Activated naive CD8-positive, alpha-beta T cell treated with anti-CD3 and anti-CD28 coated beads, Interleukin-2, amount 10 ng/mL, durations not matched to agents 7 days and 5 days (primary cell): Measurements from ENCODE around the gene SUMF1. TPM values are rescaled to one million over a fixed set of nuclear protein-coding genes. Genes with fewer than 3 reads are reported as not detected.

ENCODE experiments used
- ATAC-seq: fragments of 150-1000 bp; cut with Tn5 transposase; one replicate; pipeline ENCODE4 v1.10.0; 2021; ENCODE audit warnings: low read depth, moderate library complexity
- POLR2A ChIA-PET: fragments of 350-600 bp; sonication (Branson Sonifier 250); formaldehyde crosslinking; loops from one replicate; lab custom pipeline; 2021; ENCODE audit warnings: antibody characterized with exemption; lab: Charles Lee
- DNase-seq: peaks from one replicate; pipeline ENCODE4 v3.0.0; 2021
- H3K27ac Mint-ChIP-seq: one replicate; pipeline ENCODE4 v1.8.0; 2022; ENCODE audit warnings: mild to moderate bottlenecking, mixed read lengths
- H3K27me3 Mint-ChIP-seq: one replicate; pipeline ENCODE4 v1.8.0; 2022; ENCODE audit warnings: mild to moderate bottlenecking, moderate library complexity, mixed read lengths
- H3K36me3 Mint-ChIP-seq: one replicate; pipeline ENCODE4 v1.8.0; 2021; ENCODE audit warnings: mild to moderate bottlenecking, mixed read lengths
- H3K4me1 Mint-ChIP-seq: one replicate; pipeline ENCODE4 v1.8.0; 2021; ENCODE audit warnings: mixed read lengths
- H3K4me3 Mint-ChIP-seq: one replicate; pipeline ENCODE4 v1.8.0; 2022; ENCODE audit warnings: mild to moderate bottlenecking, moderate library complexity, mixed read lengths
- H3K9me3 Mint-ChIP-seq: one replicate; pipeline ENCODE4 v1.8.0; 2021; ENCODE audit warnings: mixed read lengths
- total RNA-seq, 2 experiments: library from RNA; stranded (reverse); gene quantifications; one replicate each; pipeline ENCODE4 v1.2.3, GENCODE V29; 2021

Gene SUMF1
- total RNA-seq, 2 experiments from 2014 or later: 9.1 to 13.7 TPM

DNA sequence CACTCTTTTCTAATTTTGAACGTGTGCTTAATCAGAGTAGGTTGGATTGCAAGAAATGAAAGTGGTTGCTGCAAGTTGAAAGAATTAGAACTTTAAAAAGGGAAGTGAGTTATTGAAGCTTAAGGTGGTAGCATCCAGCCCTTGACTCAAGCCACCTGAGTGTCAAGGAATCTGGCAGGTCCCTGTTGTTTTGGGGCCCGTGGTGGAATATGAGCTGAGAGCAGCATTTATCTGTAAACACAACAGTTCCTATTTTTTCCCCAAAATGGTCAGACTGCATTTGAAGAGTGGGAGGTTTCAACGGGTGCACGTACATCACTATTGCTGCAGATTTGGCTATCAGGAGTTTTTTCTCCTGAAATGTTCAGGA is 27.8 kb upstream of the SUMF1 start:
- Mint-ChIP-seq H3K27ac (peak overlapping the region; percentile 88), H3K36me3 (peaks cover 17% of the 10 kb centered on the region), H3K4me3 (peak overlapping the region; percentile 91), H3K9me3 (no peaks in the 10 kb centered on the region), H3K27me3 (peaks cover 20% of the 10 kb centered on the region), H3K4me1 (peaks cover 30% of the 10 kb centered on the region)
- DNase-seq (no peak), ATAC-seq (no peak)
- POLR2A ChIA-PET: interaction anchor here (2.4 to 4.7 kb wide), 5 partner anchors 10 to 144 kb away, joined by 12 to 87 read pairs (median 25); partner anchors contain the start of gene SUMF1

DNA sequence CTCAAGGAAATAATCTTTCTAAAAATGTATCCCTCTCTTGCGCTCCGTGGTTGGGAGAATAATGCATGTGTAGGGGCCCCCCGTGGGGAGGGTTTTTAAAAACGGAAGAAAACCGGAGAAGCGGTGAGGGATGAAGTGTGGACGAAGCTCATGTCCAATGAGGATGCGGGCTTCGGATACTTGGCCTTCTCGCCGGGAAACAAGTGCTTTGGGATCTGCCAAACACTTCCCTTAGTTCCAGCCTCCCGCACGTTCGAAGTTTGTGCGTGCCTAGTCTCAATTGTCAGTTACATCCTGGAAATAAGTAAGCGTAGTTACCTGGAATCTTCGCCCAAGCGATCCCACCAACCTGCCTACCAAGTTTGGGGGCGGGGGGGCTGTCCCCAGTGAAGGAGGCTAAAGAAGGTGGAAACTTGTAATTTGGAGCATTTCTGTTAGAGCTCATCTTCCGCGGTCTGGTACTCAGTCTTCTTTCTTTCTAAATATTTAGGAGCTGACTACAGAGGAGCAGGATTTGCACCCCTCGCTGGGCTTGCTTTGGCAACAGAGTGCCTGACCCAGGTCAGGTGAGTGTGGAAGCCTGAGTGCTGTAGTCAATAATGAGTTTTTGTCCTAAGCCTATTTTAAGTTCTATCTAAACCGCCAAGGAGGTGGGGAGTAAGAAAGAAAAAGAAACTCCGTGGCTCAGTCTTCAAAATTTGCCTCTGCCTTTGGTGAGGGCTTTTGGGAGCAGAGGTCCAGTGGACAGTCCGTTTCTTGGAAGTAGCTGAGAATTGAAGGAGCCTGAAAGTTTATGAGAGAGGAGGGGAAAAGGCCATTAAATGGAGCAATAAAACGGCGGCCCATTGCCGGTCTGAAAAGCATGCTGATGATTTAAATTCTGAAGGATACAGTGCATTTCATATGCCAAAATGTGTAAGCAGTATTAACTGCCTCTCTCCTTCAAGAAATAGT is 27.1 kb upstream of the SUMF1 start:
- H3K9me3 Mint-ChIP-seq: no peaks in the 10 kb centered on the region
- ATAC-seq (no peak), DNase-seq (peak; percentile 46)
- H3K4me1 Mint-ChIP-seq: peaks cover 30% of the 10 kb centered on the region
- peaks cover 20% of the 10 kb centered on the region for H3K27me3 Mint-ChIP-seq
- H3K4me3 Mint-ChIP-seq: peak overlapping the region; percentile 91
- POLR2A ChIA-PET: interaction anchor here (0.7 to 4.7 kb wide), 21 partner anchors 11 to 703 kb away, joined by 3 to 87 read pairs (median 5); partner anchors contain the start of genes BHLHE40, EDEM1 and SUMF1
- H3K36me3 Mint-ChIP-seq: peaks cover 16% of the 10 kb centered on the region
- H3K27ac Mint-ChIP-seq: peak overlapping the region; percentile 88

- H3K4me3 Mint-ChIP-seq: peak within 1 kb of the TSS; percentile 91
- DNase-seq (peak; percentile 94), ATAC-seq (peak; percentile 92)
- H3K27me3 Mint-ChIP-seq: peaks cover 20% of the 10 kb centered on the region
- H3K9me3 Mint-ChIP-seq: no peaks in the 10 kb centered on the region
- POLR2A ChIA-PET: interaction anchor here (0.6 to 4.7 kb wide), 26 partner anchors 12 to 704 kb away, joined by 3 to 87 read pairs (median 5); partner anchors contain the start of genes BHLHE40, EDEM1 and SUMF1
- H3K27ac Mint-ChIP-seq: peak within 1 kb of the TSS; percentile 88
- H3K4me1 Mint-ChIP-seq: peaks cover 30% of the 10 kb centered on the region
- H3K36me3 Mint-ChIP-seq: peaks cover 16% of the 10 kb centered on the region
These were observed 26.2 kb upstream of the SUMF1 start, which contains the start of gene ITPR1 for GRCh38 chr3:4493014-4493940. TSS of gene ITPR1 (plus strand) at chr3:4493348. CDS start at chr3:4516492, 23,144 bp downstream.

GRCh38 chr3:4492208-4493013 is 25.3 kb upstream of the SUMF1 start:
- peaks cover 13% of the 10 kb centered on the region for H3K36me3 Mint-ChIP-seq

GRCh38 chr3:4491855-4492207 is 24.8 kb upstream of the SUMF1 start:
- ATAC-seq (no peak), DNase-seq (no peak)
- Mint-ChIP-seq H3K4me1 (peaks cover 24% of the 10 kb centered on the region), H3K36me3 (peaks cover 11% of the 10 kb centered on the region), H3K9me3 (no peaks in the 10 kb centered on the region), H3K27ac (no peak overlapping the region), H3K27me3 (peaks cover 25% of the 10 kb centered on the region), H3K4me3 (peak overlapping the region; percentile 91)
- POLR2A ChIA-PET: interaction anchor here (3.3 to 4.7 kb wide), 2 partner anchors 13 to 27 kb away, joined by 40 to 87 read pairs; no protein-coding TSS in a partner anchor

More at GRCh38 chr3:4492208-4493013, 25.3 kb upstream of the SUMF1 start:
- Mint-ChIP-seq H3K4me1 (peaks cover 26% of the 10 kb centered on the region), H3K27ac (peak overlapping the region; percentile 88), H3K27me3 (peaks cover 25% of the 10 kb centered on the region), H3K4me3 (peak overlapping the region; percentile 91), H3K9me3 (no peaks in the 10 kb centered on the region)
- DNase-seq (peak; percentile 47), ATAC-seq (peak; percentile 12)
- POLR2A ChIA-PET: interaction anchor here (0.6 to 4.7 kb wide), 17 partner anchors 13 to 695 kb away, joined by 3 to 87 read pairs (median 5); partner anchors contain the start of genes EDEM1 and SUMF1

DNA sequence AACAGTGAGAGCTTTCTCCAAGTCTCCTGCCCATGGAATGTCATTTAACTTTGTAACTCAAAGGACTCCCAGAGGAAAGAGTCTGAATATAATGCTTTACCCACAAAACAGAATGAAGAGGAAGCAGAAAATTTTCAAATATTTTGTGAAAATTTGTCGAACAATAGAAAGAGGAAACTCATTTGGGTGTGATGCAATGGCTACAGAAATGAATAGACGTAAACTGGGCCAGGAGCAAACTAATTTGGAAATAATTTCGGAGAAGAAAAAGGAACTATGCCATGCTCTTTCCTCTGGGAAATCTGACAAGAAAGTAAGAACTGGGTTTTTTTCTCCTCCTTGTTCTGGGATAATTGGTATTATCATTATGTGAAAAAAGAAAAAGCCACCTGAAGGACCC is 11.2 kb upstream of the SUMF1 start:
- POLR2A ChIA-PET: no interaction called here
- H3K27me3 Mint-ChIP-seq: peaks cover 22% of the 10 kb centered on the region
- DNase-seq: no peak
- H3K27ac Mint-ChIP-seq: no peak overlapping the region
- peaks cover 8% of the 10 kb centered on the region for H3K4me1 Mint-ChIP-seq
- no peaks in the 10 kb centered on the region for H3K9me3 Mint-ChIP-seq
- H3K4me3 Mint-ChIP-seq: no peak overlapping the region
- no peaks in the 10 kb centered on the region for H3K36me3 Mint-ChIP-seq
- no peak for ATAC-seq

DNA sequence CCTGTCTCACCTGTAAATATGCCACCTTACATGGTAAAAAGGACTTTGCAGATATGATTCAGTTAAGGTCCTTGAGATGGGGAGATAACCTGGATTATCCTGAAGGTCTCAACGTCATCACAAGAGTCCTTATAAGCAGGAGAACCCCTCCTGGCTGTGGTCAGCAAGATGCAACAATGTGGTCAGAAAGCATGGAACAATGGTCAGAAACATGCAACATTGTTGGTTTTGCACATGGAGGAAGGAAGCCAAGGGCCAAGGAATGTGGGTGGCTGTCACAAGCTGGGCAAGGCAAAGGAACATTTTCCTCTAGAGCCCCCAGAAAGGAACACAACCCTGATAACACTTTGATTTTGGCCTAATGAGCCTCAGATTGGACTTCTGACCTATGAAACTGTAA is 9.4 kb upstream of the SUMF1 start:
- no peak overlapping the region for H3K27ac Mint-ChIP-seq
- H3K27me3 Mint-ChIP-seq: peaks cover 25% of the 10 kb centered on the region
- POLR2A ChIA-PET: interaction anchor here (1.1 kb wide), 1 partner anchor 9 kb away, joined by 4 read pairs; the partner anchor contains the start of gene SUMF1
- no peak for DNase-seq
- no peak for ATAC-seq
- no peak overlapping the region for H3K4me3 Mint-ChIP-seq
- no peaks in the 10 kb centered on the region for H3K36me3 Mint-ChIP-seq
- no peaks in the 10 kb centered on the region for H3K9me3 Mint-ChIP-seq
- H3K4me1 Mint-ChIP-seq: peaks cover 8% of the 10 kb centered on the region

GRCh38 chr3:4475804-4476203 is 8.7 kb upstream of the SUMF1 start:
- Mint-ChIP-seq H3K4me3 (no peak overlapping the region), H3K4me1 (peaks cover 8% of the 10 kb centered on the region), H3K27ac (no peak overlapping the region), H3K27me3 (peaks cover 26% of the 10 kb centered on the region), H3K9me3 (no peaks in the 10 kb centered on the region), H3K36me3 (no peaks in the 10 kb centered on the region)
- DNase-seq (no peak), ATAC-seq (no peak)
- POLR2A ChIA-PET: interaction anchor here (1.1 to 2.2 kb wide), 2 partner anchors 9 to 18 kb away, joined by 4 to 12 read pairs; partner anchors contain the start of genes ITPR1 and SUMF1

GRCh38 chr3:4474683-4475490 is 7.8 kb upstream of the SUMF1 start:
- no peak for DNase-seq
- peak; percentile 83 for ATAC-seq
- H3K4me1 Mint-ChIP-seq: peaks cover 8% of the 10 kb centered on the region

DNA sequence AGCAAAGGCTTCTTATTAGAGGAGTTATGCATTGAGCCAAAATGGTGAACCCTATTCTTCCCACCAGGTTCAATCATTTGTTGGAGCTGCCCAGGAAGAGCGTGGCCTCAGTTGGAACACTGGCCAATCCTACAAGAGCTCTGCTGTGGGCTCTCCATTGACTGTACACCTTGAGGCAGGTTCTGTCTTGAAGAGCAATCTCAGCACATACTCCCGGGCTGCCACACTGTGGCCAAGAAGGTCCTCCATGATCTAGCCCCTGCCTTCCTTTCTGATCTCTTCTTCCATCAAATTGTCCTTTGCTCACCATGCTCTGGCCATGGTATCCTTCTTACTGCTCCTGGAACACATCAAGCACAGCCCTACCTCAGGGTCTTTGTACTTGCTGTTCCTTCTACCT is 5.7 kb upstream of the SUMF1 start:
- Mint-ChIP-seq H3K27me3 (peaks cover 10% of the 10 kb centered on the region), H3K4me3 (no peak overlapping the region), H3K4me1 (peaks cover 8% of the 10 kb centered on the region), H3K36me3 (no peaks in the 10 kb centered on the region), H3K27ac (no peak overlapping the region), H3K9me3 (no peaks in the 10 kb centered on the region)
- no peak for DNase-seq
- no peak for ATAC-seq
- POLR2A ChIA-PET: interaction anchor here (0.9 kb wide), 1 partner anchor 21 kb away, joined by 5 read pairs; the partner anchor contains the start of gene ITPR1

More at GRCh38 chr3:4474683-4475490, 7.8 kb upstream of the SUMF1 start:
- POLR2A ChIA-PET: interaction anchor here (2.2 kb wide), 1 partner anchor 19 kb away, joined by 12 read pairs; the partner anchor contains the start of gene ITPR1
- Mint-ChIP-seq H3K9me3 (no peaks in the 10 kb centered on the region), H3K36me3 (no peaks in the 10 kb centered on the region), H3K27ac (peak overlapping the region; percentile 68), H3K27me3 (peaks cover 22% of the 10 kb centered on the region), H3K4me3 (peak overlapping the region; percentile 56)

DNA sequence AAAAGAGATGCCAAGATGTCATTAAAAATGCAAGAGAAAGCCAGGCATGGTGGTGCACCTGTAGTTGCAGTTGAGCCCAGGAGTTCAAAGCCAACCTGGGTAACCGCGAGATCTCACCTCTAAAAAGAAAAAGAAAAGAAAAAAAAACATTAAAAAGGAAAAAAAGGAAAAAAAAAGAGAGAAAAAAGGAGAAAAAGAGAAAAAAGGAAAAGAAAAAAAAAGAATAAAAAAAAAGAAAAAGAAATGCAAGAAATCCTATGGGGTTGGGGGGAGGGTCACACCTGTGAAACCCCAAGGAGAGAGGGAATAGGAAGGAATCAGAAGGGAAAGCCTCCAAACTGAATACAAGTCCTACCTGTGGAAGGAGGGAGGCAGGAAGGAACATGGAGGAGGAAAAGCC is 5.2 kb upstream of the SUMF1 start:
- no peak overlapping the region for H3K4me3 Mint-ChIP-seq
- H3K27ac Mint-ChIP-seq: no peak overlapping the region
- ATAC-seq (no peak), DNase-seq (no peak)
- no peaks in the 10 kb centered on the region for H3K9me3 Mint-ChIP-seq
- peaks cover 12% of the 10 kb centered on the region for H3K4me1 Mint-ChIP-seq
- POLR2A ChIA-PET: no interaction called here
- peaks cover 10% of the 10 kb centered on the region for H3K27me3 Mint-ChIP-seq
- no peaks in the 10 kb centered on the region for H3K36me3 Mint-ChIP-seq
